GM19193 (cell line): ENCODE data around the gene STK32B.

Experiments
- POLR2A ChIP-seq: IDR thresholded peaks from 4 replicates; pipeline ENCODE4 v1.6.1; 2011; ENCODE audit not compliant: insufficient read depth, insufficient read length; ENCODE audit errors: extremely low read depth

The STK32B gene

DNA sequence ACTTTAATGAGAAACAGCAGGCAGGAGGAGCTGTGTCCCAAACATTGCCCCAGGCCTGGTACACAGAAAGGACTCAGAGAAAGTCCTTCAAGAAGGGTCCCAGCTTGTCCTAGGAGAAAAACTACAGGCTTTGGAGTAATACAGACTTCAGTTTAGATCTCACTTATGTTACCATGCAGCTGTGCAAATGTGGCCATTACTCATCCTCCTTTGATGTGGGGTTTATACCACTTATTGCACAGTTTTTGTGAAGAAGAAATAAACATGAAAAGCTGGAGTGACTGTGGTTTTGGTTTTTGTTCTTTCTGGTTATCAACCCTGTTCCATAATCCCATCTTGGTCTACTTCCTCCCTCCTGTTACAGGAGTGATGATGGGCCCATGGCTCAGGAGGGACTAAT, 23.9 kb upstream of the STK32B start:
- TF ChIP-seq POLR2A: no peak

DNA sequence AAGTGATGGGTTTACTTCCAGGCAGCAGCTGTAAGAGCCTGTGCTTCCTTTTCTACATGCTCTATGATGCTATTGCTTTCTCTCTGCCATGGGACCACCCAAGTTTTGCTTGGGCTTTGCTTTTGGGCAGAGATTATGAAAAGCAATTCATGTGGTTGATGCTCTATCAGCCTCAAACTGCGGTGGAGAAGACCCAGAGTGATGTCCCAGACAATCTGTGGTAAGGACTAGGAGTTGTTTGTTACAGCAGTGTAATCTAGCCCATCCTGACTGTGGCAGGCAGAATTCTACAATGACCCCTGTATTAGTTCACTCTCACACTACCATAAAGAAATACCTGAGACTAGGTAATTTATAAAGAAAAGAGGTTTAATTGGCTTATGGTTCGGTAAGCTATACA, 22.8 kb upstream of the STK32B start:
- no peak for TF ChIP-seq POLR2A

DNA sequence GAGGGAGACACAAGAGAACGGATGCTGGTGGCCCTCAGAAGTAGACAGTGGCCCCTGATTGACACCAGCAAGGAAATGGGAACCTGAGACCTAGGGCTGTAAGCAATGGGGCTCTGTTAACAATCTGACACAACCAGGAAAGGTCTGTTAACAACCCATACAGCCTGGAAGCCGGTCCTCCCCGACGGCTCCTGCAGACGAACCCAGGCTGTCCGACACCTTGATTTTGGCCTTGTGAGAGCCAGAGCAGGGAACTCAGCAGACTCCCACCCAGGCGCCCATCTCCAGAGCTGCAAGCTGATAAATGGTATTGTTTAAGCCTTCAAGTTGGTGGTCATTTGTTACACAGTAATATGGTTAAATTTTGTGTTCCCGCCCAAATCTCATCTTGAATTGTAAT, 21.8 kb upstream of the STK32B start:
- TF ChIP-seq POLR2A: no peak

DNA sequence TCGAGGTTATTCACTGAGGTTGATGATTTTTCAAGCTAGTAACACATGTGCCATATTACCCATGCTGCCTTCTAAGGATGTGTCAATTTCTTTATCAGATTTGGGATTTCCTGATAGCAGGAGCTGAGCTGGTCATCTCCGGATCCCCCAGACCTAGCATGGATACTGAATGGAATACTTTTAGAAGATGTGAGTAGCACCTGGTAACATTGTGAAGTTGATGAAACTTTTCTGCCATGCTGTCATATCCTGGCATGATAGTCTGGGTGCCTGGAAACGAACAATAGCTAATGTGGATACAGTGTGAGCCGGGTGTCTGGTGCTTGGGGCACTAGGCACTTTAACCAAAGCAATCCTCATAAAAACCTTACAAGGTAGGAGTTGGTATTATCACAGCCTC, 21.1 kb upstream of the STK32B start:
- TF ChIP-seq POLR2A: no peak

DNA sequence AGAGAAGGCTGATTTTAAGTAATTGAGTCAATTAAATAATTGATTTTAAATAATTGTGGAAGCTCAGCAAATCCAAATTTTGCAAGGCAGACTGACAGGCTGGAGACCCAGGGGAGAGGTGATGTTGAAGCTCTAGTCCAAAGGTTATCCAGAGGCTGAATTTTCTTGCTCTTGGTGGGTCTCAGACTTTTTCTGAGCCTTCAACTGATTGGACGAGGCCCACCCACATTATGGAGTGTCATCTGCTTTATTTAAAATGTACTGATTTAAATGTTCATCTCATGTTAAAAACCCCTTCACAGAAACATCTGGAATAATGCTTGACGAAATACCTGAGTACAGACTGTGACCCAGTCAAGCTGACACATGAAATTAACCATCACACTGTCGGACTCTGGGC, 20.4 kb upstream of the STK32B start:
- TF ChIP-seq POLR2A: no peak

DNA sequence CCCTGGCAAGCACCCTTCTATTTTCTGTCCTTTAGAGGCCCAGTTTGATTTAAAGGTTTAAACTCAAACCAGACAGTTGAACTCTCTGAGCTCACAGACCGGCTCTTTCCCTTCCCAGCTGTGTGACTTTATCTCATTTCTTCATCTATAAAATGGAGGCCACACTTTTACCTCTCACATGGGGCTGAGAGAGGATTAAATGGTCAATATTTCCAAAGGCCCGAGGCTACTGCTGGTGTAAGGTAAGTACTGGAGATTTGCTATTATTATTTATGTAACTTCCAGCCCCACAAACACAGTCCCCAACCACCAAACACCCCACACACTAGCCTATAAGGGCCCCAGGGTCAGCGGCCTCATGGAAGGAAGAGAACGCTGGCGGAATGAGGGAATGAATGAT, 18.5 kb upstream of the STK32B start:
- no peak for TF ChIP-seq POLR2A

GRCh38 chr4:5033281-5033841, 17.9 kb upstream of the STK32B start:
- no peak for TF ChIP-seq POLR2A

DNA sequence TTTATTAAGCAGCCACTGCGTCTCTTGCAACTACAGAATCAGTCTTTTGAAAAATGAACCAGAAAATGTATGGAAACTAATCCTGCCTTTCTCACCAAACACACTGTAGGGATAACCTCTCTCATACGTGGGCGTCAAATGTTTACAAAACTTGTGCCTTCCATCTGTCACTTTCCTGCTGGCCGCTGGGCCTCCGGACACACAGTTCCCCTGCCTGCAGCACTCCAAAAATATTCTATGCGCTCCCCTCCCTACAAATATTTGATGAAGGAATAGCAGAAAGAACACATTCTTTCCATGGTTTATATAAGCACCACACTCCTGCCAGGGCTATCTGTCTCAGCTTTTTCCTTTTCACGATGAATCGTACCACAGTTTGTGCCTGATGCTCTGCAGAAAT, 17.1 kb upstream of the STK32B start:
- no peak for TF ChIP-seq POLR2A

DNA sequence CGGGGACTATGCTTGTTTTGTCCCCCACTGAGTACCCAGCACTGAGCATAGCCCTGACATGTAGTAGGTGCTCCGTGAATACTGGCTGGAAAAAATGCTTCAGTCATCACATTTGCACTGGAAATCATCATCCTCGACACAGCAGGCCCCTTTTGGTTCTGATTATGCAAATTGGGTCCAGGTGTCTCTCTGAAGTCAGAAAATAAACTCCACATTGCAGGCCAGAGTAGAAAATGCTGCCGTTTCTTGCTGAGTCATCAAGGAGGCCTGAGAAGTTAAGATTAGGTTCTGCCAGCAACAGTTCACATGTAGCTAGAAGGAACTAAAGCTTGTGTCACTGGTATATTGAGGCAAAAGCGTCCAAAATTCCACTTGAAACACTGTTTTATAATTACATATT, 15.0 kb upstream of the STK32B start:
- TF ChIP-seq POLR2A: no peak

DNA sequence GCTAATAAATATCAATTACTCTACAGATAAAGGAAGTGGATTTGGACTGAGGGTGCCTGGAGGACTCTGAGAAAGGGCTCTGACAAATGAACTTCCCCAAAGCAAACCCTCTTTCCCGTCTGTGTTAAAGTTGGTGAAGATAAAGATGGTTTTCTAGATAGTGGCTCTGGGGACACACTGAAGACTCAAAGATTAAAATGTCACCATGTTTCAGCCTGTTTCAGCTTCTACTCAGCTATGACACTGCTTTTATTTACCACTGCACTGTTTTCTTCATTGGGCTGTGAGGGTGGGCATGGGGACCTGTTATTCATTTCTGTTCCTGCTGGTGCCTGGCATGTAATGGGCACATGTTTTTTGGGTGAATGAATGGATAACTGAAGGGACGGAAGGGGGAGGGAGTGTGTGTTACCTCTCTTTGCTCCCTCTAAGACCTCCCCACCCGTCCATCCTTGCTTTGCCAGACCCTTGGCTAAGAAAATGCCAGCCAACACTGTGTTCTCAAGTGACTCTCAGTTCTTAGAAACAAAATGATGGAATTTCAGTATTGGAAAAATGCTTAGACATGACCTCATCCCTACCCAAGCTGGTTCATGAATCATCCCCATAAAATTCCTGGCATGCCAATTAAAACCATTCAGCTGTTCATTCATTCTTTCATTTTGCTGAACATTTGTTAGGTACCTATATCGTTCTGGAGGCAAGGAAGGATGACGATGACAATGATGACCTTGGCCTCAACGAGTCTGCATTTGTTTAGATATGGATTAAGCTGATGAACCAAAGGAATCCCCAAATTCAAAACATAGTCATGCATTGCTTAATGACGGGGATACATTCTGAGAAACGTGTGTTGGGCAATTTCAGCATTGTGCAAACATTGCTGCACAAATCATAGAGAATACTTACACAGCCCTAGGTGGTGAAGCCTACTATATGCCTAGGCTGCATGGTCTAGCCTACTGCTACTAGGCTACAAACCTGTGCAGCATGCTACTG, 13.4 kb upstream of the STK32B start:
- no peak for TF ChIP-seq POLR2A

- no peak for TF ChIP-seq POLR2A
These were observed 11.5 kb upstream of the STK32B start for GRCh38 chr4:5039800-5040199.

DNA sequence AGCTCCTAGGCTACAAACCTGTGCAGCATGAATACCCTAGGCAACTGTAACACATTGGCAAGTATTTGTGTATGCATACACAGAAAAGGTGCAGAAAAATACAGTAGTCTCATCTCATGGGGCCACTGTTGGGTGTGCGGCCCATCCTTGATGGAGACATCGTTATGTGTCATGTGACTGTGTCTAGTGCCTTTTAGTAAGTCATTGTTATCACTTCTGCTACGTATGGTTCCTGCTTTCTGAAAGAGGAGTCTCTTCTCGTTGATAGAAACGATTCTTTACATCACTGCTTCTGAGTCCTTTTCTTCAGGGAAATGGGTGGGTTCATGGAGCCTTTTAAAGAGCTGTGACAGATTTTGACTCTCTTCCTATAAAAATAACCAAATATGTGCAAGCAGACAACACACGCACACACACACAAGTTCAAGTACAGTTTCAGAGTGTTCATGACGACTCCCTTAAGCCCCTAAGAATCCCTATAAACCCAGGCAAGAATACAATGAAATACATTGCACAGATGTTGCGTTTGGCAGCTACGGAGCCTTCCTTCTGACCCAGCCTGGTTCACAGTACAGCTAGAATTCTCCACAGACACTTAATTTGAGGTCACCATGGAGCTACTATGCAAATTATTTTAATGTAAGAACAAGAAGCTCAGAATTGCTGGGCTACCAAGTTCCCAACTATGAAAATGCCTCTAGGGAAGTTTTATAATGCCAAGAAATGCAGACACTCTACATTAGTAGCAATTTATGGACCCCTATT, 10.2 kb upstream of the STK32B start:
- TF ChIP-seq POLR2A: no peak

- no peak for TF ChIP-seq POLR2A
These were observed 9.6 kb upstream of the STK32B start for GRCh38 chr4:5041699-5042098.

- no peak for TF ChIP-seq POLR2A
These were observed 7.7 kb upstream of the STK32B start for GRCh38 chr4:5043579-5043978.

DNA sequence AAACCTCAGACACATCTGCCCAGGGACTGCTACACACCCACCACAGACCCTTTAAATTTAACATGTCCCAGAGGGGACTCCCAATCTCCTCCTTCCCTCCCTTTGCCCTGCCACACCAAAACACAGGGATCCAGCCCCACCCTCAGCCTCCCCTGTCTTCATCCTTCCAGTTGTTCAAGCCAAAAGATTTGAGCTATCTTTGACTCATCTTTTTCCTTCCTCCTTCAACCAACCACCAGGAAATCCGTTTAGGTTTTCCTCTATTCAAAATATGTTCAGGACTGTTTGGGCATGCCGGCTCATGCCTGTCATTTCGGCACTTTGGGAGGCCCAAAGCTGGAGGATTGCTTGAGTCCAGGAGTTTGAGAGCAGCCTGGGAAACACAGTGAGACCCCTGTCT, 6.9 kb upstream of the STK32B start:
- no peak for TF ChIP-seq POLR2A

GRCh38 chr4:5045097-5045496, 6.2 kb upstream of the STK32B start:
- no peak for TF ChIP-seq POLR2A

DNA sequence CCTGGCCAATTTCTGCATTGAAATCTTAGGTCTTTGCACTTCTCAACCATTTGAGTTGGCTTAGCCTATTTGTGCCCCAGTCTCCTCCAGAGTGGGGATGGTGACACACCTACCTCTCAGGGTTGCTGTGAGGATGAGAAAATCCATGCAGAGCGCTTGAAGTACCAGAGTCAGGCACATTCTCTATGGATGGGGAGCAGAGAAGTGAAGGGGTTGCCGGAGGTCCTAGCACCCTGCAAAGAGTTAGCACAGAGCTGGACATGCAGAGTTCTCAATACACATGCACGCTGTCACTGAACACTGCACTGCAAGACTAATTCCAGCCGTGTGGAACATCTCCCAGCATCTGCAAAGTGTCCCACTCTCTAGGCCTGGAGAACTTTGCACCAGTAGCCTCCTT, 2.6 kb upstream of the STK32B start:
- TF ChIP-seq POLR2A: no peak
